HTERT RPE-1 (cell line): ENCODE measurements around the gene ADGRG2.
"Not testable (repeated sequence)": the region's sequence is repeated elsewhere in the genome, so short reads cannot be mapped to it uniquely, and the experiment has no call there.

Experiments used
- in situ Hi-C: fragments of 300-500 bp; cut with MboI; formaldehyde crosslinking; loops from 4 replicates; pipeline ENCODE4 v1.14.3; 2020; ENCODE audit warnings: low sequenced_read_pairs

ADGRG2 gene

DNA sequence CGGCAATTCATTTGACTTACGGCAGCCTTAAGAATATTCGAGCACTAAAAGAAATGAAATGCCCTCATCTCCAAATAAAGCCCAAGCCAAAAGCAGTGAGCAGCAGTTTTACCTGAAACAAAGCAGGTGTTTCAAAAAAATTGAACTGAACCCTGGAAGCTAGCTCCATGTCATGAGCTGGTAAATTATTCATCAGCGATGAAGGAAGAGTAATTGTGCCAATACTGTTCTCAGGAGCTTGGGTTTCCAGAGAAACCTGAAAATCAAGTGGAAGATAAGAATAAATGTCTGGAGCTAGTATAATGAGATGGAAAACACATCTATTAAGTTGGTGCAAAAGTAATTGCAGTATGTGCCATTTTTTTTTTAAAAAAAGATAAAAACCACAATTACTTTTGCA is 114.4 kb downstream of the ADGRG2 start:
- in situ Hi-C loops, result no loop called here

DNA sequence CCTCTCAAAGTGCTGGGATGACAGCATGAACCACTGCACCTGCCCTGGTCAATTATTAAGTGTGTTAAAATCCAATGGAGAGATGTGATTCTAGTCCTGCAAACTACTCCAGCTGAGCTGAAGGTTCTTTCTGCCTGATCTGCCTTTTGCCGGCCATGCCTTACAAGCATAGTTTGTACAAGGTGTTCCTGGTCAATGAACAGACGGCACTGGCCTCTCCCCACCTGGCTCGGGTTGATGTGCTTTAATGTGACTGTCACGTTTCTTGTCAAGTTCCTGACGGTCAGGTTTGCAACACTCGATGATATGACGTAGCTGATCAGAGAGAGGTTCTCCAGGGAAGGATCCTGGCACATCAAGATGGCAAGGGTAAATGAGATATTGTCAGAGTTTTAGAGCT is 115.3 kb downstream of the ADGRG2 start:
- in situ Hi-C loops, result no loop called here

GRCh38 chrX:19005909-19006308 is 116.4 kb downstream of the ADGRG2 start:
- in situ Hi-C loops, result no loop called here

- in situ Hi-C loops, result no loop called here
Observed at GRCh38 chrX:19003756-19004155, 118.5 kb downstream of the ADGRG2 start.

- in situ Hi-C loops, result no loop called here
Observed at GRCh38 chrX:18998653-18999052, 123.6 kb downstream of the ADGRG2 start.

GRCh38 chrX:18997916-18998315 is 124.4 kb downstream of the ADGRG2 start:
- in situ Hi-C loops, result no loop called here

- in situ Hi-C loops, result no loop called here
Observed at GRCh38 chrX:18996536-18996935, 125.7 kb downstream of the ADGRG2 start.

DNA sequence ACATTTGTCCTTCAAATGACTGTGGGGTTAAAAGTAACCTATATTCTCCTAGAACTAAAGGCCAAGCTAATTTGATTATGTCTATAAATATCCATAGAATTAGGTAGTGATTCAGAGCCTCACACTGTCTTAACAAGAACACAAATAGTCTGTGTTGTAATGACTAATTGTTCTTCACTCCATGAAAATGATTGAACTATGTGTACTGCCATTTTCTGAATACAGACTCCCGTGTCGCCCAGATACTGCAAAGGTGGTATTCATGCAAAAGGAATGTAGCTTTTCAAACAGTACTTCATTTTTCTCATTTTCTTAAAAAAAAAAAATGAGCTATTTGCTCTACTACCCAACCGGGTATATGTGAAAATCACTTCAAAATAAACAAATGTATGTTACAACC is 127.0 kb downstream of the ADGRG2 start:
- in situ Hi-C loops, result no loop called here

- in situ Hi-C loops, result no loop called here
Observed at GRCh38 chrX:18994713-18995112, 127.6 kb downstream of the ADGRG2 start.

- in situ Hi-C loops, result no loop called here
Observed at GRCh38 chrX:18992829-18993228, 129.4 kb downstream of the ADGRG2 start.

- in situ Hi-C loops, result no loop called here
Observed at GRCh38 chrX:18985186-18985435, 137.2 kb downstream of the ADGRG2 start.

- in situ Hi-C loops, result no loop called here
Observed at GRCh38 chrX:18984381-18985185, 137.7 kb downstream of the ADGRG2 start.

GRCh38 chrX:18983666-18984380 is 138.4 kb downstream of the ADGRG2 start, which contains the start of gene PHKA2:
Gene PHKA2 (minus strand): TSS chrX:18984114. CDS start chrX:18983932, 182 bp downstream.
- in situ Hi-C loops, result no loop called here

DNA sequence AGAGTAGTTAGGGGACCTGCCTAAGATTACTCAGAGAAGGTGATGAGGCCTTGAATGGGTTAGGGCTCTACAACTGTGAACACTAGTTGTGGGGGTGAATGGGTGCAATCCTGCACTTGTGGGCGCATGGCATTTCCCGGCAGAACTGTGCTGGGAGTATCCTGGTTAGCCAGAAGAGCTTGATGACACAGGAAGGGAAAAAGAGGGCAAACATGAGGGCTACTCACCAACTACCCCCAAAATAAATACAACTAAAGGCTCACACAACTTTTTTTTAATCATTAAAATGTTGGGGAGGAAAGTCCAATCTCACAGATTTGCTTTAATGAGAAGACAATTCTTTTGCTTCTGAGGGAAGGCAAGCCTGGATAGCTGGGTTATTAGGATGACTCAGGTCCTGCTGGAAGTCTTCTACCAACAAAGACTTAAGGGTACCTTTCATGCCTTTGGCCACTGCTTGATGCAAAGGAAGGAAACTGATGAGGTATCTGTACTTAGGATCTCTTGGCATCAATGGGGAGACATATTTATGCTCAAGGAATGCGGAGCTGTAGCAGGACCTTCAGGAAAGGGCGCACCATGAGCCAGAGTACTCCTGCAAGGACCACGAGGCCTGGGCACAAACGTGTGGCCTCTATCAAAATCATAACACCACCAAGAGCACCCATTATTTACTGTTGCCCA is 141.0 kb downstream of the ADGRG2 start:
- in situ Hi-C loops, result no loop called here

DNA sequence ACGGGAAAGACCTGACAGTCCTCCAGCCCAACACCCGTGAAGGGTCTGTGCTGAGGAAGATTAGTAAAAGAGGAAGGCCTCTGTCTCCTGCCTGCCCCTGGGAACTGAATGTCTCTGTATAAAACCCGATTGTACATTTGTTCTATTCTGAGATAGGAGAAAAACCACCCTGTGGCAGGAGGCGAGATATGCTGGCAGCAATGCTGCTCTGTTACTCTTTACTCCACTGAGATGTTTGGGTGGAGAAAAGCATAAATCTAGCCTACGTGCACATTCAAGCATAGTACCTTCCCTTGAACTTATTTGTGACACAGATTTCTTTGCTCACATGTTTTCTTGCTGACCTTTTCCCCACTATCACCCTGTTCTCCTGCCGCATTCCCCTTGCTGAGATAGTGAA is 142.0 kb downstream of the ADGRG2 start:
- in situ Hi-C loops, result not testable (repeated sequence)

- in situ Hi-C loops, result no loop called here
Observed at GRCh38 chrX:18974993-18975392, 147.3 kb downstream of the ADGRG2 start.

DNA sequence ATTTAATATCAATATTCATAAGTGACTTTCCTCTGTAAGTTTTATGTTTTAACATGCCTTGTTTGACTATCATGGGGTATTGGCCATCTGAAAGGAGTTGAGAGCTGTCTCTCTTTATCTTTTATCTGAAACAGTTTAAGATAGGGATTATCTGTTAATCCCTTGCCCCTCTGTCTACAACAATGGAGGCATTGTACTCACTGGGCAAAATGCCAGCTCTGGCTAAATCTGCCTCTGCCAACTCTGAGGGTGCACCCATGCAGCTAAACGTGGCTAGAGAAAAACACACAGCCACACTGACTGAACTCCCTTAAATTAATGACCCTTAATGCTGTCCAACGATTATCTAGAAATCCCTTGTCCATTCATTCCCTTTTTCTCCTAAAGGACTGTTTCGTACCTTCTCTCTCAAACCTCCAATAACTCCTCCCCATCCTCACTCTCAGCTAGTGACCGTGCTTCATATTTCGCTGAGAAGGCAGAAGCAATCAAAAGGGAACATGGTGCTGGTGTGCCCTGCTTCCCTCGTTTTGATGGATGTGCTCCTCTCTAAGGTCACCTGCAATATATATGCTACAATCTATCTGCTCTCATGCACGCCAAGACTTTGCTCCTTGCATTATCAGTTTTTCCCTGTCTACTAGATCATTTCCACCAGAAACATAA is 148.6 kb downstream of the ADGRG2 start:
- in situ Hi-C loops, result no loop called here

DNA sequence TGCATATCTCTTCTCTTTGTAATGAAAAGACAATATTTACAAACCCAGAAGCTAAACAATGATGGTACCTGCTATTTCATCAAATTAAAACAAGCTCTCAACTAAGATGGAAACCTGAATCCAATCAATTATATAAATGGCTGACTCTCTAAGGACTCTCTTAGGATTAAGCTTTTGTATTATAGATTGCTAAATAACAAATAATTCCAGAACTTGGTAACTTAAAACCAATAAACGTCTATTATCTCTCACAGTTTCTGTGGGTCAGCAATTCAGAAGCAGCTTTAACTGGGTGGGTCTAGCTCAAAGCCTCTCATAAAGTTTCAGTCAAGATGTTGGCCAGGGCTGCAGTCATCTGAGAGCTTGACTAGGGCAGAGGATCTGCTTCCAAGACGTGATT is 150.8 kb downstream of the ADGRG2 start:
- in situ Hi-C loops, result no loop called here

DNA sequence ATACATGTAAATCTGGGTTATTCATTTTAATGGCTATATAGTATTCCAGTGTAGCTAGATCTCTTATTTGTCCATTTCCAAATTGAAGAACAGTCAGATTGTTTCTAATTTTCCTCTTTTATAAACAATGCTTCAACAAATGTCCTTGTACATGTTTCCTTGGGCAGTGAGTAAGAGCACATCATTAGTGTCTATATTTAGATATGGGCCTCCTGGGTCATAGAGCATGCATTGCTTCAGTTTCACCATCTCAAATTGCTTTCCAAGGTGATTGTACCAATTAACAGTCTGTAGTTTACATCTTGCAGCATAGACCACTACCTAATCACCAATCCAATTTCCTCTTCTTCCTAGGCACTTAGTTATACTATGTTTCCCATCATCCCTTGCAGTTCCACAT is 151.8 kb downstream of the ADGRG2 start:
- in situ Hi-C loops, result no loop called here

- in situ Hi-C loops, result no loop called here
Observed at GRCh38 chrX:18966624-18967023, 155.6 kb downstream of the ADGRG2 start.

DNA sequence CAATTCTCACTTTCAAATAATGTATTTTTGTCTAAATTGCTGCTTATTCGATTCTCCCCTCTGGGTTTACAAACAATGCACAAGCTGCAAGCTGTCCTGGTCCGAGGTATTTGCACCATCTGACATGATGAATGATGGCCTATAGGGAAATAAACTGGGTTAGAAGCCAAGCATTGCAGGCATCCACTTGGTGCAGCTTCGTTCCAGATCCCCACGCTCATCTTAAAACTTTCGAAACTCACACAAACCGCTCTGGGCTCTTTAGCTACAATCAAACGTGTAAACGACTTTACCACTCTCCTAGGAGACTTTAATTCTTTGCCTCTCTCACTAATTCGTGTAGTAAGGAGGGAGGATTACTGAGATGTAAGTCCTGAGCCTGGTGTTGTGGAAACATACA is 157.4 kb downstream of the ADGRG2 start:
- in situ Hi-C loops, result no loop called here
